Astrocyte of the spinal cord (primary cell): ENCODE data around the gene TMEM154.

Source experiments
- DNase-seq: peaks from one replicate; pipeline ENCODE4 v3.0.0; 2011; ENCODE audit warnings: low read depth, low spot score
- H3K4me3 ChIP-seq: 2 replicates; pipeline ENCODE4 v1.5.1; 2011; ENCODE audit warnings: low read depth, mild to moderate bottlenecking, low read length, moderate library complexity
- in situ Hi-C: cut with HindIII; loops from 2 replicates; pipeline ENCODE4 v1.10.0; 2017; ENCODE audit warnings: low sequenced_read_pairs
- TF ChIP-seq, protein P1 (sequence below): IDR thresholded peaks from 2 replicates; pipeline ENCODE4 v1.5.1; 2012; ENCODE audit warnings: low read depth, mild to moderate bottlenecking, low read length, inconsistent platforms

Gene TMEM154, protein sequence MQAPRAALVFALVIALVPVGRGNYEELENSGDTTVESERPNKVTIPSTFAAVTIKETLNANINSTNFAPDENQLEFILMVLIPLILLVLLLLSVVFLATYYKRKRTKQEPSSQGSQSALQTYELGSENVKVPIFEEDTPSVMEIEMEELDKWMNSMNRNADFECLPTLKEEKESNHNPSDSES

DNA sequence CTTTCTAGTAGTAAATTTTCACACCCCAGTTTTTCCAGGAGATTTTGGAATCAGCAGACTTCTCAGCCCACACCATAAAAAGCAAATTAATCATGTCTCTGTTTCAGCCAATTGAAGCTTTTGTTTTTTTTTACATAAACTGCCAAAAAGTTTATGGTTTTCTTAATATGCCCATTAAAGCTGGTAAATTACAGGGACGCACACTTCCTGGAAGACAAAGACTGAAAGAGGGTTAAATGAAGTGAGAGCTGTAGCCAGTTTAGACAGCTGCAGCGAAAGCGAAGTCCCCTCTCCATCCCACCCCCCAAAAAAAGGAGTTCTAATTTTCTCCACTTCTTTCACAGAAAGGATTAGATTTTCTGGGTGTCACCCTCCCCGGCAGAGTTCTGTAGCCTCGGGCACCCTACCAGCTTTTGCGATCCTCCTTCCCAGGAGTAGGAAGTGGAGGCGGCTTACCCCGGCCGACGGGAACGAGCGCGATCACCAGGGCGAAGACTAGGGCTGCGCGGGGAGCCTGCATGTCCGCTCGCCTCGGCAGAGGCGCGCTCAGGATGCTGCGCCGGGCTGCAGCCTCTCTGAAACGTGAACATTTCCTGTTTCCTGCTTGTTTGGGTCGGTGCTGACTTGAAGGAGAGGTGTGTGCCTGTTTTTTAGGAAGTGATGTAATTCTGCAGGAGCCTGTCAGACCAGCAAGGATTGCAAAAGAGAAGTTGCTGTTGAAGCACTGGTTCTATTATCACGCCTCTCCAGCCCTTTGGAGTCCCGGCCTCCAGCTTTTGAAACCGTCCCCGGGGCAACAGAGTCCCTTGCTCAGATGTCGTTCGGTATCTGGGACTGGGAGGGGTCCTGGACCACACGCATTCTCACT, at the start of gene TMEM154:
Gene TMEM154, minus strand, starts transcription at position 584 of the 868 bp plus-strand sequence. Its CDS starts 64 bp downstream, at position 520.
- DNase-seq: peak; percentile 73
- in situ Hi-C loops: no loop called here
- peak within 1 kb of the TSS; percentile 60 for H3K4me3 ChIP-seq
- TF ChIP-seq, protein P1, sequence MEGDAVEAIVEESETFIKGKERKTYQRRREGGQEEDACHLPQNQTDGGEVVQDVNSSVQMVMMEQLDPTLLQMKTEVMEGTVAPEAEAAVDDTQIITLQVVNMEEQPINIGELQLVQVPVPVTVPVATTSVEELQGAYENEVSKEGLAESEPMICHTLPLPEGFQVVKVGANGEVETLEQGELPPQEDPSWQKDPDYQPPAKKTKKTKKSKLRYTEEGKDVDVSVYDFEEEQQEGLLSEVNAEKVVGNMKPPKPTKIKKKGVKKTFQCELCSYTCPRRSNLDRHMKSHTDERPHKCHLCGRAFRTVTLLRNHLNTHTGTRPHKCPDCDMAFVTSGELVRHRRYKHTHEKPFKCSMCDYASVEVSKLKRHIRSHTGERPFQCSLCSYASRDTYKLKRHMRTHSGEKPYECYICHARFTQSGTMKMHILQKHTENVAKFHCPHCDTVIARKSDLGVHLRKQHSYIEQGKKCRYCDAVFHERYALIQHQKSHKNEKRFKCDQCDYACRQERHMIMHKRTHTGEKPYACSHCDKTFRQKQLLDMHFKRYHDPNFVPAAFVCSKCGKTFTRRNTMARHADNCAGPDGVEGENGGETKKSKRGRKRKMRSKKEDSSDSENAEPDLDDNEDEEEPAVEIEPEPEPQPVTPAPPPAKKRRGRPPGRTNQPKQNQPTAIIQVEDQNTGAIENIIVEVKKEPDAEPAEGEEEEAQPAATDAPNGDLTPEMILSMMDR: no peak

DNA sequence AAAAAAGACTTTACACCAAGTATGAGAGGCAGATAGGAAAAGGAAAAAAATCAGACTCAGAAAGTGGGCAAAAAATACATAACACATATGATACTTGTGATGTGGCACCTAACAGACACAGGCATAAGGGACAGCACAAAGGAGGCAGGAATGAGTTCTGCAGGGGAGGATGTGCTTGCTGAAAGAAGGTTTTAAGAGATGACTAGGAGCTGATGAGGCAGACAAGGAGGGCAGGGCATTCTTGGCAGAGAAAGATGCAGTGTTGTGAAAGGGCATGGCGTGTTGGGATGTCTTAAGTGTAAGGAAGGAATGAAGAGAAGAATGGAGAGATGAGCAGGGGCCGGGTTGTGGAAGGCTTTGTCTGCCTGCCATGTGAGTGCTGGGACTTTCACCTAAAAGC, 49.7 kb upstream of the TMEM154 start:
- in situ Hi-C loops: no loop called here
- H3K4me3 ChIP-seq: no peak overlapping the region
- TF ChIP-seq, protein P1: no peak
- DNase-seq: no peak

DNA sequence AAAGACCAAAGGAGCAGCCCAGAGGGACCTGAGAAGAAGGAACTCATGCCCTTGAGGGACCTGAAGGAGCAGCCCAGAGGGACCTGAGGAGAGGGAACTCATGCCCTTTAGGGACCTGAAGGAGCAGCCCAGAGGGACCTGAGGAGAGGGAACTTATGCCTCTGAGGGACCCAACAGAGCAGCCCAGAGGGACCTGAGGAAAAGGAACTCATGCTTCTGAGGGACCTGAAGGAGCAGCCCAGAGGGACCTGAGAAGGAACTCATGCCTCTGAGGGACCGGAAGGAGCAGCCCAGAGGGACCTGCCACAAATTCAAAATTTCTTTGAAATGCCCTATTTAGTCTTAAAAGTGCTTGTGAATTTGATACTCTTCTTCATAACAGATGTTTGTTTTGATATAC, 48.5 kb upstream of the TMEM154 start:
- H3K4me3 ChIP-seq: no peak overlapping the region
- TF ChIP-seq, protein P1: no peak
- DNase-seq: no peak
- in situ Hi-C loops: no loop called here

DNA sequence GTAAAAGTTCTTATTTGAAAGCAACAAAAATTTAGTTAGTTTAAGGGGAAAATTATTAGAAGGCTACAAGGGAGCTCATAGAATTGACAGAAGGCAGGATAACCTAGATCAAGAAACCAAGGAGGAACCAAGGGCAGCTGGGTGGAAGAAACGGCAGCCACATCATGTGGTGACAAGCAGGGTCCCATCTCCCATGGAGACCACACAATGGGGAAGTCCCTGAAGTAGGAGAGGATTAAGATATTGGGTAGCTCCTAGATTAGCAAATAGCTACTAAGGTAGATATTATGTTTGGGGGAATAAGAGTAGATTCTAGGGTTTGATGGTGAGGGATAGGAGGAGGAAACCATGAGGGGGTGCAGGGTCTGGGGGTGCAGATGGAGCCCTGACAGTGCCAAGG, 48.0 kb upstream of the TMEM154 start:
- TF ChIP-seq, protein P1: no peak
- no peak overlapping the region for H3K4me3 ChIP-seq
- DNase-seq: no peak
- in situ Hi-C loops: no loop called here

DNA sequence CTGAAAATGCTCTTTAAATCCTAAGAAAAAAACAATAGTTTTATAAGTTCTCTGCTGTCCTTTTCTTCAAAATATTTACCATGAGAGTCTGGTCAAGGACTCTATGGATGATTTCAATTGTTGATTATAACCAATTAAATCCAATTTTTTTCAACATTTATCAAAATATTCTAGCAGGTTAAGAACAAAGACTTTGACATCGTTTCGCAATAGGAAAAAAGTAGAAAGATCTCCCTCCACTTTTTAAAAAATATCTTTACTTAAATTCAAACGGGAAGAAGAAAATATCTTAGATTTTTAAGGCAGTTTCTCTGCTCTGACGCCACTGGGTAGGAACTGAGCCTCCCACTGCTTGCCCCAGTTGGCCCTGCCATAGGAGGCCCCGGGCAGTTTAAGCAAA, 44.7 kb upstream of the TMEM154 start:
- no peak overlapping the region for H3K4me3 ChIP-seq
- TF ChIP-seq, protein P1: no peak
- in situ Hi-C loops: no loop called here
- DNase-seq: no peak

DNA sequence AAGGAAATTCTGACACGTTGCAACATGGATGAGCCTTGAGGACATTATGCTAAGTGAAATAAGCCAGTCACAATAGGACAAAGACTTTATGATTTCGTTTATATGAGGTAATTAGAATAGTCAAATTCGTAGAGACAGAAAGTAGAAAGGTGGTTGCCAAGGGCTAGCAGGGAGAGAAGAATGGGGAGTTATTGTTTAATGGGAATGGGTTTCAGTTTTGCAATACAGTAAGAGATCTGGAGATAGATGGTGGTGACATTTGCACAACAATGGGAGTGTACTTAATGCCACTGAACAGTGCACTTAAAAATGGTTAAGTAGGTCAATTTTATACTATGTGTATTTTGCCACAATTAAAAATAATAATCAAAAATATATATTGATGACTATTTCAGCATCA, 43.4 kb upstream of the TMEM154 start:
- in situ Hi-C loops: no loop called here

More for the DNA sequence above, 43.4 kb upstream of the TMEM154 start:
- no peak for DNase-seq
- no peak overlapping the region for H3K4me3 ChIP-seq
- TF ChIP-seq, protein P1: no peak
